Body of pancreas (tissue), 4 donors: ENCODE results near the gene PRKCB.

Experiments
- POLR2A ChIP-seq, 3 donors: fragments of 450-650 bp; IDR thresholded peaks; one replicate each; pipeline ENCODE4 v1.6.1; 2016; ENCODE audit warnings: antibody characterized with exemption in 3 of 3, mild to moderate bottlenecking in 2 of 3
- TF ChIP-seq, protein P1 (sequence below), 7 experiments: fragments of 450-650 bp in 4 of 7; fragments of 200-600 bp in 3 of 7; sonication (generic) in 3 of 7; IDR thresholded peaks; one replicate each; pipeline ENCODE4 v1.5.1; 2016 to 2019; ENCODE audit warnings: antibody characterized with exemption in 7 of 7

DNA sequence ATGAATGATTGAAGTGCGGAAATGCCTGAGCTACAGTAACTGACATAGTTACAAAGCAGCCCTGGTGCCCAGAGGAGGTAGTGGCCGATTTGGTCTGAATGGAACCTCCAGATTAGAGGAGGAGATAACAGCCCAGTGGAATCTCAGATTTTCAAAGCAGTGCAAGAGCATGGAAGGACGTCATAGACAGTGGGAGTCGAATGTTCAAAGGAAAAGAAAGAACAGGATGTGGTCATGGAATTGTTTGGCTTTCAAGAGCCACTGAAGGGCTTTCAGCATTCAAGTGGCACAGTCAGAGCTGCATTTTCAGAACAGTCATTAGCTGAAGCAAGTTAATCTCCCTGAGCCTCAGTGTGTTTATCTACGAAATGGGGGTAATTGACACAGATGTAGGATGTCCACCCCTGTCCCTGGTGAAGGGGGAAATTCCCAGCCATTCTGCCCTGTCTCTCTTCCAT, 315.7 kb downstream of the PRKCB start:
- no peak for TF ChIP-seq POLR2A (IDR thresholded peaks at IDR 0.05)
- TF ChIP-seq, protein P1, sequence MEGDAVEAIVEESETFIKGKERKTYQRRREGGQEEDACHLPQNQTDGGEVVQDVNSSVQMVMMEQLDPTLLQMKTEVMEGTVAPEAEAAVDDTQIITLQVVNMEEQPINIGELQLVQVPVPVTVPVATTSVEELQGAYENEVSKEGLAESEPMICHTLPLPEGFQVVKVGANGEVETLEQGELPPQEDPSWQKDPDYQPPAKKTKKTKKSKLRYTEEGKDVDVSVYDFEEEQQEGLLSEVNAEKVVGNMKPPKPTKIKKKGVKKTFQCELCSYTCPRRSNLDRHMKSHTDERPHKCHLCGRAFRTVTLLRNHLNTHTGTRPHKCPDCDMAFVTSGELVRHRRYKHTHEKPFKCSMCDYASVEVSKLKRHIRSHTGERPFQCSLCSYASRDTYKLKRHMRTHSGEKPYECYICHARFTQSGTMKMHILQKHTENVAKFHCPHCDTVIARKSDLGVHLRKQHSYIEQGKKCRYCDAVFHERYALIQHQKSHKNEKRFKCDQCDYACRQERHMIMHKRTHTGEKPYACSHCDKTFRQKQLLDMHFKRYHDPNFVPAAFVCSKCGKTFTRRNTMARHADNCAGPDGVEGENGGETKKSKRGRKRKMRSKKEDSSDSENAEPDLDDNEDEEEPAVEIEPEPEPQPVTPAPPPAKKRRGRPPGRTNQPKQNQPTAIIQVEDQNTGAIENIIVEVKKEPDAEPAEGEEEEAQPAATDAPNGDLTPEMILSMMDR (IDR thresholded peaks at IDR 0.05), result no peak
